OCI-LY1 (cell line): Measurements from ENCODE around the gene RABGAP1L.

Source experiments
- CTCF ChIP-seq: fragments of 200-600 bp; sonication (generic), shearing (Covaris generic); IDR thresholded peaks from 2 replicates; pipeline ENCODE4 v1.5.1; 2017; ENCODE audit warnings: mild to moderate bottlenecking, antibody characterized with exemption, low read length, moderate library complexity, mixed read lengths
- EZH2 ChIP-seq: fragments of 200-600 bp; sonication (generic), shearing (Covaris generic); IDR thresholded peaks from 2 replicates; pipeline ENCODE4 v1.8.0; 2017; ENCODE audit warnings: borderline replicate concordance, mixed run types, mild to moderate bottlenecking, antibody characterized with exemption, low read length, moderate library complexity, mixed read lengths

GRCh38 chr1:174964261-174964971 is 805.1 kb downstream of the RABGAP1L start:
- TF ChIP-seq CTCF (no peak), EZH2 (no peak)
